ENCODE data around the gene LPIN3. TPM values are rescaled to one million over a fixed set of nuclear protein-coding genes. Genes with fewer than 3 reads are reported as not detected.

LPIN3 gene
- total RNA-seq, 1 experiment from 2014 or later: 18.5 TPM

GRCh38 chr20:41347523-41348429, 7.2 kb downstream of the LPIN3 start:
- POLR2A ChIA-PET: no interaction called here
- H3K36me3 ChIP-seq (ENCODE audit: control insufficient read depth in 1 of 2, insufficient read depth in 2 of 2, low read length in 2 of 2): peaks cover 0 to 2% of the 10 kb centered on the region in 2 experiments; a peak in 1 of 4 replicates
- no peak overlapping the region for H3K4me2 ChIP-seq (ENCODE audit: low read length)
- ATAC-seq (no peak), DNase-seq (ENCODE audit: low read depth, low spot score) (no peak)
- BruUV-seq (replicated peaks): no TSS peak
- H4K20me1 ChIP-seq (ENCODE audit: insufficient read depth): no peaks in the 10 kb centered on the region
- CTCF ChIA-PET: interaction anchor here (1.1 kb wide), 1 partner anchor 212 kb away, joined by 3 read pairs; no protein-coding TSS in a partner anchor
- no peak overlapping the region for H3K9ac ChIP-seq (ENCODE audit: low read length)
- intact Hi-C loops (cut with micrococcal nuclease): no loop called here
- H3K9me3 ChIP-seq (ENCODE audit: control insufficient read depth in 1 of 2, insufficient read depth in 1 of 2, low read depth in 1 of 2, low read length in 2 of 2): no peaks in the 10 kb centered on the region
- no peaks in the 10 kb centered on the region for H3K79me2 ChIP-seq (ENCODE audit: insufficient read depth, low read length)
- no peak overlapping the region for H3K27ac ChIP-seq (ENCODE audit: low read depth, low read length)
- no peaks in the 10 kb centered on the region for H3K4me1 ChIP-seq (ENCODE audit: control insufficient read depth in 1 of 2, insufficient read depth in 2 of 2, low read length in 2 of 2)
- TF ChIP-seq YY1 (IDR thresholded peaks at IDR 0.05; ENCODE audit: extremely low read depth, insufficient replicate concordance, low read depth, low read length): no peak
- TF ChIP-seq ELF1 (IDR thresholded peaks at IDR 0.05; ENCODE audit: borderline replicate concordance, low read depth): no peak
- no peak for TF ChIP-seq POLR2A (IDR thresholded peaks at IDR 0.05; ENCODE audit: borderline replicate concordance, extremely low read depth, insufficient read depth, insufficient read length)
- no peak for TF ChIP-seq EGR1 (IDR thresholded peaks at IDR 0.05; ENCODE audit: low read depth)
- no peak for TF ChIP-seq EZH2phosphoT487 (IDR thresholded peaks at IDR 0.05; ENCODE audit: borderline replicate concordance)
- no peak for TF ChIP-seq RAD21 (IDR thresholded peaks at IDR 0.05; ENCODE audit: low read depth)
- TF ChIP-seq TCF7L2 (IDR thresholded peaks at IDR 0.05; ENCODE audit: borderline replicate concordance, extremely low read depth, insufficient read depth, insufficient read length): no peak
- no peak for TF ChIP-seq CBX3 (IDR thresholded peaks at IDR 0.05; ENCODE audit: low read depth)
- TF ChIP-seq REST (IDR thresholded peaks at IDR 0.05; ENCODE audit: low read depth): no peak
- no peak for TF ChIP-seq ZFX (IDR thresholded peaks at IDR 0.05)
- no peak for TF ChIP-seq MAX (IDR thresholded peaks at IDR 0.05)
- TF ChIP-seq SP1 (IDR thresholded peaks at IDR 0.05; ENCODE audit: low read depth): no peak
- RAD21 ChIA-PET (ENCODE audit: low non-redundant PET in 1 of 2, low total read pairs in 2 of 2, uncharacterized antibody in 2 of 2, unreplicated experiment in 2 of 2): no interaction called here
- H2AFZ ChIP-seq (ENCODE audit: low read depth, low read length, poor library complexity, severe bottlenecking): no peak overlapping the region
- H3K9me2 ChIP-seq (ENCODE audit: insufficient read depth): no peaks in the 10 kb centered on the region
- no peaks in the 10 kb centered on the region for H3K27me3 ChIP-seq (ENCODE audit: insufficient read depth, low read length)
- no peak overlapping the region for H3K4me3 ChIP-seq (replicated peaks in 1 of 2; ENCODE audit: low read depth in 1 of 2, low read length in 2 of 2)
